ENCODE data around the gene RHBDF1. TPM values are rescaled to one million over a fixed set of nuclear protein-coding genes. Genes with fewer than 3 reads are reported as not detected.
A peak's percentile ranks its signal among the peaks of the same experiment; 100 is the strongest.
"Not testable (repeated sequence)": the region's sequence is repeated elsewhere in the genome, so short reads cannot be mapped to it uniquely, and the experiment has no call there.

Gene RHBDF1
- total RNA-seq, 3 donors from 2014 or later = 0.46 to 0.73 (median 0.63) TPM

DNA sequence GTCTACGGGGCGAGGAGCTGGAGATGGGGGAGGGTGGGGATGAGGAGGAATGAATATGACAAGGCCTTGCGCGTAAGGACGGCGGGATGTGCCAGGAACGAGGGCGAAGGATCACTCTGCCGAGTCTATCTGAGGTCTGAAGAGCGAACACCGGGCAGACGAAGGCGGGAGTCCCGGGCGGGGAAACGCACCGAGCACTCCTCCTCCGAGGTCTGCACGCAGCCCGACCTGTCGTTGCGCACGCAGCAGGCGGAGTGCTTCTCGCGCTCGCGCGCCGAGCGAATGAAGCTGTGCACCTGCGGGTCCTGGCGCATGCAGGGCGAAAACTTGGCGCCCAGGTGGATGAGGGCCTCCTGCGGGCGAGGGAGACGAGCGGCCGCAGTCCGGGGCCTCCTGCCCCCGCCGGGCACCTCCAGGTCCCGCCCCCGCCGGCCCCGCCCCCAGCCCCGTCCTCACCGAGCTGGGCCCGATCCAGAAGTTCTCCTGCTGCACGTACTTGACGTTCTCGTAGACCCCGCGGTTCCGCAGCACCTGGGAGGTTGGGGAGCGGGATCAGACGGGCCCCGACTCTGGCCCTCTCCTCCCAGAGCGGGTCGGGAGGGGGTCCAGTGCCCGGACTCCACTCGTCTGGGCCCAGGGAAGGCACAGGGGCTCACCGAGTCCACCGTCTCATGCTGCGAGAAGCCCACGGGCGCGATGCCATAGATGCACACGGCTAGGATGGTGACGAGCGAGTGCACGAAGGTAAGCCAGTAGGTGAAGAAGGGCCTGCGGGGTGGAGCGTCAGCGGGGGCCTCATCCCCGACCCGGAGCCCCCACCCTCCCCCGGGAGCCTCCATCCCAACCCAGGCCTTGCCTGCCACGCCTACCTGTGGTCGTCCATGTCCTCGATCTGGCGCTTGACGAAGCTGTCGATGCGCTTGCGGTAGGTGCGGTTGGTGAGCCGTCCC, 11.2 kb downstream of the RHBDF1 start:
- Mint-ChIP-seq H3K36me3 (ENCODE audit: insufficient read depth) (peaks cover 5% of the 10 kb centered on the region), H3K27me3 (ENCODE audit: low read depth) (peaks cover 7% of the 10 kb centered on the region), H3K9me3 (no peaks in the 10 kb centered on the region), H3K4me1 (ENCODE audit: low read depth) (no peaks in the 10 kb centered on the region), H3K4me3 (no peak overlapping the region)
- DNase-seq (no peak), ATAC-seq (no peak)

DNA sequence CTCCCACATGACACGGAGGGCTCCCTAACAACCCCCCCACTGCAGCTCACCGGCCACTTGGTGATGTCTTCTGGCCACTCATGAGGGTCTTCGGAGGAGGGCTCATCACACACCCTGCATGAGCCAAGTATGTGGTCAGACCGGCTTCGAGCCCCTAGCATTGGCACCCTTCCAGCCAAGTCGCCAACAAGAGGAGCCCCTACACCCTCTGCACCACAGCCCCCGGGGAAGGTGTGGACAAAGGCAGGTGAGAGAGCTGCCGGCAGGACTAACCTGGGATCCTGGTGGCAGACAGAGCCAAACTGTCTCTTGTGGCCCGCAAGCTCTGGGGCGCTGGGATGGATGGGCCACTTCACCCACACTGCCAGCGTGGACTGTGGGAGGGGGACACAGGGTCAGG, 12.3 kb downstream of the RHBDF1 start:
- Mint-ChIP-seq H3K27me3 (ENCODE audit: low read depth) (peaks cover 3% of the 10 kb centered on the region), H3K9me3 (no peaks in the 10 kb centered on the region), H3K4me3 (no peak overlapping the region), H3K36me3 (ENCODE audit: insufficient read depth) (peaks cover 7% of the 10 kb centered on the region), H3K4me1 (ENCODE audit: low read depth) (no peaks in the 10 kb centered on the region)
- DNase-seq (no peak), ATAC-seq (no peak)

DNA sequence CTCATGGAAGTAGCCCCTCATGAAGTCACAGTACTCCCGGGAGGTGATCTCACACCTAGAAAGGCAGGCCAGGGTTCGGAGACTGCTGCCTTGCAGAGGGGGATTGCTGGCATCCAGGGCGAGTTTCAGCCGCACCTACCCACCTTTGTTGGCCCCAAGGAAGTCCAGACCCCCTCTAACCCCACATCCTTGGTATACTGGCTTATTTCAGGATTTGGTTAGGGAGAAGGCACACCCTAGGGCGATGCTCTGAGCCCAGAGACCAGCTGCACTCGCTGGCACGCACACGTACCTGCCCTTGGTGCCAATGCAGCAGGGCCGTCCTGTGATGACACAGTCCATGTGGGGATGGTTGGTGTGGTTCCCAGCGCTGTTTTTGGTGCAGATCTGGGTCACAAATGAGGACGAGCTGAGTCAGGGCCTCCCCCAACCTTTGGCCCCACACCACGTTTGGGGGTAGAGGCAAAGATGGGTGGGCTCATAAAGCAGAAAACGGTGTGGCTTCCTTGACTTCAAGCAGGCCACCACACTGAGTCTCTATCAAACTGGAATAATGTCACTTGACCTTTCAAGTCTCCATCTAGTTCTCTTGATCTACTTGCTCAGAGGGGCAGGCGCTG, 12.9 kb downstream of the RHBDF1 start:
- no peak for ATAC-seq
- DNase-seq = no peak
- no peak overlapping the region for H3K4me3 Mint-ChIP-seq
- peaks cover 7% of the 10 kb centered on the region for H3K36me3 Mint-ChIP-seq (ENCODE audit: insufficient read depth)
- H3K4me1 Mint-ChIP-seq (ENCODE audit: low read depth) = peaks cover 2% of the 10 kb centered on the region
- H3K9me3 Mint-ChIP-seq = no peaks in the 10 kb centered on the region
- peaks cover 3% of the 10 kb centered on the region for H3K27me3 Mint-ChIP-seq (ENCODE audit: low read depth)

DNA sequence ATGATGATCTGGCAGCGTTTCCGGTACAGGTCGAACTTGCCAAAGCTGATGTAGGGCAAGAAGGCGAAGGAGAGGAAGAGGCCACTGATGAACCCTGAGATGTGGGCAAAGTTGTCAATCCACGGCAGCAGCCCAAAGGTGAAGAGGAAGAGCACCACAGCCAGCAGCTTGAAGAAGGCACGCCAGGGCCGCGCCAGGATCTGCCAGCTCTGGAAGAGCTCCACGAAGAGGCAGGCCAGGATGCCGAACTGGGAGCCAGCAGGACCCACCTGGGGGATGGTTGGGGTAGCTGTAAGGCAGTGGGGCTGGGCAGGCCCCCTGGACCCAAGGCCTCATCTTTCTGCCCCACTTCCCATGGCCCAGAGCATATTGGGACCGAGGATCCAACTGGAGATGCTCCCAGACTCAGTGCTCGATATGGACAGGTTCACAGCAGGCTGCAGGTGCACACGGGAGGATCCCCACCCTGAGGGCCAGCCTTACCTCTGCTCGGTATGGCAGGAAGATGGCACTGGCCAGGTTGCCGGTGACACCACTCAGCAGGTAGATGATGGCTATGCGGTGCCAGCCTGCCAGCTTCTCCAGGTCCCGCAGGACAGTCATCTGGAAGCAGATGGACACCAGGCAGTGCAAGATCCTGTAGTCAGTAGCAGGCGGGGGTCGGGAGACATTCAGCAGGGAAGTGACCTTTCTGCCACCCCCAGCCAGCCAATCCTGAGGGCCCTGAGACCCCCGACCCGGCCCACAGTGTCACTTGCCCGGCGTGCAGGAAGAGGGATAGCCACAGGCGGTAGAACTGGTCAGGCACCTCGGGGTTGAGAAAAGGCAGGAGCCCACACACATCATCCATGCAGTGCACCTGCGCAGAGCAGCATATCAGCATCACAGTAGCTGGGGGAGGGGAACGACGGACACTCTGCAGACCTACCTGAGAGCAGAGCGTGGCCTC, 13.7 kb downstream of the RHBDF1 start:
- ATAC-seq (no peak), DNase-seq (no peak)
- Mint-ChIP-seq H3K36me3 (ENCODE audit: insufficient read depth) (peaks cover 7% of the 10 kb centered on the region), H3K4me1 (ENCODE audit: low read depth) (peaks cover 5% of the 10 kb centered on the region), H3K4me3 (no peak overlapping the region), H3K9me3 (no peaks in the 10 kb centered on the region), H3K27me3 (ENCODE audit: low read depth) (peaks cover 3% of the 10 kb centered on the region)

DNA sequence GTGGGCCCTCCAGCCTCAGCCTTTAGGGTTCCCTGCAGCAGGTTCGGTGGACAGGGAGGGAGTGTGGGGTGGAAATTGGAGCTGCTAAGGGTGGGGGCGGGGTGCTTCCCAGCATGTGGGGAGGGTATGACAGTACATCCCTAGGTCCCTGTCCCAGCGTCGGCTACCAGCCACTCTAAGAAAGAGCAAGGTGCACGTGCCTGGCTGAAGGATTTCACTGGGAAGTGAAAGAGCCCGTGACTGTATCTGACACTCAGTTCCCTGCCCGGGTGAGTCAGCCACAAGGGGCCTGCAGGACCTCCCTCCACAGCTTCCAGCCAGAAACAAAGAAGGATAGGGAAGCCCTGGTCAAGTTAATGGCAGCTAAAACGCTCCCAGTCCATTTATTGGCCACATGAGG, 14.7 kb downstream of the RHBDF1 start:
- Mint-ChIP-seq H3K27me3 (ENCODE audit: low read depth) (peaks cover 3% of the 10 kb centered on the region), H3K36me3 (ENCODE audit: insufficient read depth) (peaks cover 10% of the 10 kb centered on the region), H3K4me3 (no peak overlapping the region), H3K9me3 (no peaks in the 10 kb centered on the region), H3K4me1 (ENCODE audit: low read depth) (peaks cover 9% of the 10 kb centered on the region)
- ATAC-seq (no peak), DNase-seq (no peak)

DNA sequence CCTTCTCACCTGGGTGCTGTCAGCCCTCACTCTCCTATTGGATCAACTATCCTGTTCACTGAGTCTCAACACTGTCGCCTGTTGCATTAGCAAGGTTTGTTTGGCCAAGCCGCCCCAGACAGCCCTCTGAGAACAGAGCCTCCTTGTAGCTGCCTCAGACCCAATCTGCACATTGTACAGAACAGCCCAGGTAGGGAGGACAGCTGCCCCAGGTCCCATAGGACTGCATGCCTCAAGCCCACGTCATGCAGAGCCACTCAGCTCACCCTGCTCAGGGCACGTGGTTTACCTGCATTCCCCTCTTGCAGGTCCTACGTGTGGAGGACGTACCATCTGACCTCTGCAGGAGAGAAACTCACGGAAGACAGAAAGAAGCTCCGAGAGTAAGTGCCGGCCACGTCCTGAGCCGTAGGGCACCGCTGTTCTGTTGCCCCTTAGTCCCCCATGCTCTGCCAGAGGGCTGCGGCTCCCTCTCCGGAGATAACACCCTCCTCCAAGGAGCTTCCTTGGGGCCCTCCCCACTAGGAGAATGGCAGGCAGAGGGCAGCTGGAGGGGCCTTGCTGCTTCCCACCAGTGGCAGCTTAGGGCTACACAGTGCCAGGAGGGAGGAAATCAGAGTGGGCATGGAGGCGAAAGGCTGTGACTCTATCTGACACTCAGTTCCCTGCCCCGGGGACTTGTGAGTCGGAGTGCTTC, 16.1 kb downstream of the RHBDF1 start:
- no peak for ATAC-seq
- H3K36me3 Mint-ChIP-seq (ENCODE audit: insufficient read depth) = peaks cover 11% of the 10 kb centered on the region

DNA sequence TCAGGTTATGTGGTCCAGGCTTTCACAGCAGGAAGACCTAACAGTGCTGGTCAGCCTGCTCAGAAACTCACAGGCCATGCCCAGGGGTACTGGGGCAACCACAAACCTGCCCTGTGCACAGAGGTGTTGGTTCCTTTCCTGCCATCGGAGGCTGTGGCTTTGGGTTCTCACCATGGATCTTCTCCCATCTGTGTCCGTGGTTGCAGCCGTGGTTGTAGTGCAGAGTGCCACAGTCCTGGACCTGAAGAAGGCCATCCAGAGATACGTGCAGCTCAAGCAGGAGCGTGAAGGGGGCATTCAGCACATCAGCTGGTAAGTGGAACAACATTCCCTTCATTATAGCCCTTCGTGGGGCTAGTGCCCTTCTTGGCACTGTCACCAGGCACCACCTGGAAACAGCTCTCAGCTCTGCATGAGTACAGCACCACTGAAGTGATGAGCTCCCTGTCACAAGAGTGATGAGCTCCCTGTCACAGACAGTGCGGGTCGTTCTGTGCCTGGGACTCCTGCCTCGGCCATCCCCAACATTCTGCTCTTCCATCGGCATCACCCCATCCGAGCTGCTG, 16.8 kb downstream of the RHBDF1 start:
- Mint-ChIP-seq H3K36me3 (ENCODE audit: insufficient read depth) (peaks cover 16% of the 10 kb centered on the region), H3K4me1 (ENCODE audit: low read depth) (peaks cover 22% of the 10 kb centered on the region), H3K4me3 (peak overlapping the region; percentile 43), H3K27me3 (ENCODE audit: low read depth) (peaks cover 3% of the 10 kb centered on the region), H3K9me3 (no peaks in the 10 kb centered on the region)
- no peak for DNase-seq
- ATAC-seq = no peak

More for the DNA sequence above, 16.1 kb downstream of the RHBDF1 start:
- H3K4me1 Mint-ChIP-seq (ENCODE audit: low read depth) = peaks cover 15% of the 10 kb centered on the region
- peaks cover 3% of the 10 kb centered on the region for H3K27me3 Mint-ChIP-seq (ENCODE audit: low read depth)
- peak overlapping the region; percentile 43 for H3K4me3 Mint-ChIP-seq
- no peaks in the 10 kb centered on the region for H3K9me3 Mint-ChIP-seq
- DNase-seq = no peak

DNA sequence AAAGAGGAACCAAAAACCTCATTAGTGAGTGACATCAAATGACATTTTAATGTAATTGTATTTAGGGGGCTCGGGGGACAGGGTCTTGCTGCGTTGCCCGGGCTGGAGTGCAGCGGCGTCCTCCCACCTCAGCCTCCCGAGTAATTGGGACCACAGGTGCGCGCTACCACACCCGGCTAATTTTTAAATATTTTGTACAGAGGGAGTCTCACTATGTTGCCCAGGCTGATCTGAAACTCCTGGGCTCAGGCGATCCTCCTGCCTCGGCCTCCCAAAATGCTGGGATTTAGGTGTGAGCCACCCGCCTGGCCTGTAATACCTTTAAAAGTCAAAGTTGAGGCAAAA, 18.2 kb downstream of the RHBDF1 start:
- DNase-seq (no peak), ATAC-seq (no peak)
- H3K27me3 Mint-ChIP-seq (ENCODE audit: low read depth) = peaks cover 3% of the 10 kb centered on the region
- H3K4me1 Mint-ChIP-seq (ENCODE audit: low read depth) = peaks cover 28% of the 10 kb centered on the region
- H3K4me3 Mint-ChIP-seq = peak overlapping the region; percentile 99
- no peaks in the 10 kb centered on the region for H3K9me3 Mint-ChIP-seq
- peaks cover 20% of the 10 kb centered on the region for H3K36me3 Mint-ChIP-seq (ENCODE audit: insufficient read depth)

DNA sequence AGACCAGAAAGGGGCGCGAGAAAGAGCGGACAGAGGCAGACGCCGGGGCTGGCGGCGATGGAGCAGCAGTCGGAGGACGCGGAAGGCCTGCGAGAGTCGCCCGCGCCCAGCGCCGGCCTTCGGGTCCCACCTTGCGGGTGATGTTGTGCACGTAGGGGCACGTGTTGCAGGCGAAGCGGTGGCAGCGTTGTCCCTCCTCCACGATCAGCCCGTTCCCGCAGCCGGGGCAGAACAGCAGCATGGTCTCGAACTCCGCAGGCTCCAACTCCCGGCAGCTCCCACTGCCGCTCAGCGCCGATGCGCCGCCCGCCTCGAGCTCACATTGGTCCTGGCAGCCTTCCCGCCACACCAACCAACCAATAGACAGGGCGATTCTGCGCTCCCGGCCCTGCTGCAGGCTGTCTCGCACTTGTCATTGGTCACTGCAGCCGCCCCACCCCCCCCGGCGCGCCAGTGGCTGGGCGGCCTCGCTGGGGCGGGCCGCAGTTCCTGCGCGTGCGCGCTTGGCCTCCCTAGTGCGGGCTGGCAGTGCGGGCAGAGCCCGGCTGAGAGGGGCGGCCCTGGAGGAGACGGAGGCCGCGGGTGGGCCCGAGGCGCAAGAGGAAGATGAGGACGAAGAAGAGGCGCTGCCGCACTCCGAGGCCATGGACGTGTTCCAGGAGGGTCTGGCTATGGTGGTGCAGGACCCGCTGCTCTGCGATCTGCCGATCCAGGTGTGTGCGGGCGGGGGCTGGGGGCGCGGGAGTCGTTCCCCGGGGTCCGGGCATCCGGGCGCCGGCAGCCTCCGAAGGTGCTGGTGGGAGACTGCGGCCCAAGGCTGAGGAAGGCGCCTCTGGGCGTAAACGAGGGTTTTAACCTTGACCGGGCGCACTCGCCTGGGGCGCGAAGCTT, 18.8 kb downstream of the RHBDF1 start, which contains the start of the genes POLR3K and SNRNP25:
Gene POLR3K, minus strand, starts transcription at position 263 of the 891 bp plus-strand sequence. Its CDS starts 22 bp downstream, at position 241.
Gene SNRNP25, plus strand, starts transcription at position 483 of the 891 bp plus-strand sequence. Its CDS starts 189 bp downstream, at position 672.
- Mint-ChIP-seq H3K4me3 (peak within 1 kb of the TSS; percentile 99), H3K27me3 (ENCODE audit: low read depth) (peaks cover 3% of the 10 kb centered on the region), H3K36me3 (ENCODE audit: insufficient read depth) (peaks cover 20% of the 10 kb centered on the region), H3K4me1 (ENCODE audit: low read depth) (peaks cover 28% of the 10 kb centered on the region), H3K9me3 (no peaks in the 10 kb centered on the region)
- ATAC-seq = peak; percentile 97
- DNase-seq = peak; percentile 93

DNA sequence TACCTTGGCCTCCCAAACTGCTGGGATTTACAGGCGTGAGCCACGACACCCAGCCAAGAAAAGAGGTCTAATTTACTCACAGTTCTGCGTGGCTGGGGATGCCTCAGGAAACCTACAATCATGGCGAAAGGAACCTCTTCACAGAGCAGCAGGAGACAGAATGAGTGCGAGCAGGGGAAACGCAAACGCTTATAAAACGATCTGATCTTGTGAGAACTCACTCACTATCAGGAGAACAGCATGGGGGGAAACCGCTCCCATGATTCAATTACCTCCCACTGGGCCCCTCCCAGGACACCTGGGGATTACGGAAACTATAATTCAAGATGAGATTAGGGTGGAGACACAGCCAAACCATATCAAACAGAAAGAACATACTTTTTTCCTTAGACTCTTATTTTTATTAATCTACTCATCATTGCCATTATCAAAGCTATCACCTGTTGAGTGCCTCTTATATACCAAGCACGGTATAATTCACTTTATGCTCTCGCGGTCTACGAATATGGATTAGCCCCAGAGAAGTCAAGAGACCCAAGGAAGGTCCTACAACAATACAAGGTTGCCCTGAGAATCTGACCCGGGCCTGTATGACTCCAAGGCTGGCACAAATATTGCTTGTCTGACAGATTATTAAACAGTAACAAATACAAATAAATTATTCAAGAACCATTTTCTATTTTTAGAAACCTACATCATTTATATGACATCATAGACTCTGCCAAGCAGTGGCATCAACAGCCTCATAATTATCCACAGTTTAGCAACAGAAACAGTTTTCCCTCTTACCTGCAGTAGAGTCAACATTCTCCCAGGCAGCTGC, 21.5 kb downstream of the RHBDF1 start:
- Mint-ChIP-seq H3K4me3 (peak overlapping the region; percentile 99), H3K36me3 (ENCODE audit: insufficient read depth) (peaks cover 20% of the 10 kb centered on the region), H3K9me3 (no peaks in the 10 kb centered on the region), H3K4me1 (ENCODE audit: low read depth) (peaks cover 28% of the 10 kb centered on the region), H3K27me3 (ENCODE audit: low read depth) (no peaks in the 10 kb centered on the region)
- no peak for ATAC-seq
- no peak for DNase-seq

DNA sequence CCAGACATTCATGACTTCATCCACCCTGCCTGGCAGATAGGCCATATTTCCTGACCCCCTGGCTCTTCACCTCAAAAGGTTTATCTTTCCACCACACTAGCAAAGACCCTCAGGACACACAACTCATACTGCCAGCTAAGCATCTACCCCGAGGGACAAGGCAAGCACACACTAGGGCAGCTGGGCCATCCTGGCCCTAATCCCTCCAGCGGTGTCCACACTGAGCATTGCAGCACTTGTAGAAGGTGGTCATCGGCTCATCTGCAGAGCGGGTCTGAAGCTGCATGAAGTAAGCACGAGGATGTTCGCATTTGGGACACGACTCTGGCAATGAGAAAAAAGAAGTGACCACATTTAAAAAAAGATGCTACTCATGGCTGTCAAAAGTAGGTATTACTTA, 25.2 kb downstream of the RHBDF1 start:
- no peaks in the 10 kb centered on the region for H3K27me3 Mint-ChIP-seq (ENCODE audit: low read depth)
- H3K4me3 Mint-ChIP-seq = no peak overlapping the region
- H3K9me3 Mint-ChIP-seq = no peaks in the 10 kb centered on the region
- no peak for DNase-seq
- no peak for ATAC-seq
- peaks cover 34% of the 10 kb centered on the region for H3K36me3 Mint-ChIP-seq (ENCODE audit: insufficient read depth)
- peaks cover 29% of the 10 kb centered on the region for H3K4me1 Mint-ChIP-seq (ENCODE audit: low read depth)

DNA sequence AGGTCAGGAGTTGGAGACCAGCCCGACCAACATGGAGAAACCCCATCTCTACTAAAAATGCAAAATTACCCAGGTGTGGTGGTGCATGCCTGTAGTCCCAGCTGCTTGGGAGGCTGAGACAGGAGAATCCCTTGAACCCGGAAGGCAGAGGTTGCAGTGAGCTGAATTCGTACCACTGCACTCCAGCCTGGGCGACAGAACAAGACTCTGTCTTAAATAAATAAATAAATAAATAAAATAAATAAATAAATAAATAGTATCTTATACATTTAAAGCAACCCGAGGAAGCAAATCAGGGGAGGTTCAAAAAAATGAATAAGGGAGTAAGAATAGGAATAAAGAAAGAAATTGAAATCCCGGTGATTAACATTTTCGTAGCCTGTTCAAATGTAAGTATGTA, 25.9 kb downstream of the RHBDF1 start:
- not testable (repeated sequence) for DNase-seq; ATAC-seq; H3K9me3 Mint-ChIP-seq; H3K27me3 Mint-ChIP-seq (ENCODE audit: low read depth); H3K4me3 Mint-ChIP-seq
- peaks cover 39% of the 10 kb centered on the region for H3K36me3 Mint-ChIP-seq (ENCODE audit: insufficient read depth)
- H3K4me1 Mint-ChIP-seq (ENCODE audit: low read depth) = peaks cover 31% of the 10 kb centered on the region

Data from activated T-cell treated with anti-CD3 and anti-CD28 coated beads, Interleukin-2, amount 50 U/mL, for 4 hours (primary cell).